ENCODE results near the gene BCL7A. TPM values are rescaled to one million over a fixed set of nuclear protein-coding genes. Genes with fewer than 3 reads are reported as not detected.

The BCL7A gene
- total RNA-seq, 1 experiment from 2014 or later: 18.2 TPM

DNA sequence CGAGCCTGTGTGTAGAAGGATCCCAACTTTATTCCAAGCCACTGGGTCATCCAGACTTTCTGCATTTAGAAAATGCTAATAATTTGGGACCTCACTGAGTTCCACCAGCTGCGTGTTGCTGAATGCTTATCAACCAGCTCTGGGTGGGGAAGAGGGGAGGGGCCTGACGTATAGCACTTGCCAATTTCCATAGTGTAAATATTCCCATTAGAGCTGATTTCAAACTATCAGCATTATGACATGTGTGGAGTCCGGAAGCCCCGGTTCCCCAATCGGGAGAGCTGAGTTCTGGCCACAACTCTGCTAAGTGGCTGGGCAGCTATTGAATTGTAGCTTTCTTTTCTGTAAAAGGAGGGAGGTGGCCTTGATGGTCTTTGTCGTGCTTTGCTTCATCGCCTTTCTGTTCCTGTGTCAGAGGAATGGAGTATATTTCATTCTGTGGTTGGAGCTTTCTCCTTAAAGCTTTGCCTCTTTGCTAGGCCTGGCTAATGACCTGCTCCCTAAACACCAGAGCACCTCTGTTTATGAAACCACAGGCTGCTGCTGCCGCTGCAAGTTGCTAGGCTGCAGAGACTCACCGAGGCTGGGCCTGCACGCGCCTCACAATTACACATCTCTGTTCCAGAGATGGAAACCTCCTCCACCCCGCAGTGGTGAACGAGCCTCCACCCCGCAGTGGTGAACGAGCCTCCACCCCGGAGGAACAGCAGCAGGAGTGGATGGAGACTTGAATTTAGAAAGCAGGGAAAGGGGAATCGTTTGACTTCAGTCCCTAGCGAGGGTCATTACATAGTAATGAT, 7.7 kb upstream of the BCL7A start:
- Histone ChIP-seq H3K9me3 (ENCODE audit: control insufficient read depth, low read depth, low read length) (no peaks in the 10 kb centered on the region), H2AFZ (ENCODE audit: low read length) (no peak overlapping the region), H4K91ac (ENCODE audit: insufficient read length, low read depth, low read length) (no peak overlapping the region), H2BK120ac (ENCODE audit: low read depth, low read length, poor library complexity, severe bottlenecking) (no peak overlapping the region), H3K79me1 (ENCODE audit: insufficient read depth, low read depth, low read length, poor library complexity, severe bottlenecking) (no peaks in the 10 kb centered on the region), H4K5ac (ENCODE audit: insufficient read length, low read depth, low read length) (no peak overlapping the region), H3K4ac (ENCODE audit: low read depth, low read length) (no peak overlapping the region), H4K8ac (replicated peaks; ENCODE audit: insufficient read length, low read depth, low read length) (no peak overlapping the region), H3K14ac (ENCODE audit: insufficient read depth, low read length) (no peak overlapping the region), H3K18ac (ENCODE audit: insufficient read length, low read depth, low read length) (no peak overlapping the region), H3K4me2 (ENCODE audit: insufficient read depth, insufficient read length, low read length) (no peak overlapping the region), H4K20me1 (ENCODE audit: control insufficient read depth, insufficient read depth, insufficient read length) (no peaks in the 10 kb centered on the region), H2AK5ac (ENCODE audit: insufficient read length, low read length) (no peak overlapping the region), H3K23me2 (ENCODE audit: insufficient read length, low read depth, low read length, poor library complexity, severe bottlenecking) (no peaks in the 10 kb centered on the region), H2BK20ac (ENCODE audit: low read depth, low read length, poor library complexity, severe bottlenecking) (no peak overlapping the region), H3K79me2 (ENCODE audit: insufficient read depth, low read length) (no peaks in the 10 kb centered on the region), H3T11ph (ENCODE audit: low read length) (no peak overlapping the region), H3K27me3 (ENCODE audit: insufficient read depth, low read length) (no peaks in the 10 kb centered on the region), H2BK12ac (ENCODE audit: insufficient read length, low read depth, low read length) (no peak overlapping the region), H3K9ac (ENCODE audit: extremely low read depth, insufficient read length, low read length) (no peak overlapping the region), H3K4me1 (ENCODE audit: insufficient read depth, low read length) (no peaks in the 10 kb centered on the region), H3K23ac (ENCODE audit: insufficient read length, low read depth, low read length) (no peak overlapping the region), H3K27ac (ENCODE audit: insufficient read length, low read depth, low read length) (no peak overlapping the region), H2BK5ac (ENCODE audit: insufficient read length, low read length) (no peak overlapping the region), H3K56ac (ENCODE audit: insufficient read length, low read depth, low read length) (no peak overlapping the region), H2BK15ac (ENCODE audit: low read depth, low read length) (no peak overlapping the region)
- peaks cover 2 to 3% of the 10 kb centered on the region in 2 experiments; a peak in 1 of 4 replicates for H3K4me1 Mint-ChIP-seq
- TF ChIP-seq CTCF (conservative IDR thresholded peaks at IDR 0.05): no peak
- WGBS (ENCODE audit: extremely low coverage, insufficient read length, low lambda C conversion rate): no CpG with 5 or more reads among the region's 19 CpGs
- H3K36me3 Mint-ChIP-seq (ENCODE audit: insufficient read depth in 1 of 3, low read depth in 3 of 3): peaks cover 0 to 2% (median 0%) of the 10 kb centered on the region in 3 experiments; a peak in 1 of 7 replicates
- peaks cover 6% of the 10 kb centered on the region for H3K27me3 Mint-ChIP-seq (ENCODE audit: low read depth)
- no peak overlapping the region for H3K4me3 Mint-ChIP-seq
- H3K9me3 Mint-ChIP-seq: peaks cover 0 to 2% of the 10 kb centered on the region in 2 experiments; a peak in 2 of 5 replicates
- DNase-seq: no peak
- H3K27ac Mint-ChIP-seq: no peak overlapping the region; a peak in 1 of 7 replicates

All from H9 (cell line).